H9 (cell line): Measurements from ENCODE around the gene PAX9. TPM values are rescaled to one million over a fixed set of nuclear protein-coding genes. Genes with fewer than 3 reads are reported as not detected.

Experiments used
- DNase-seq: peaks from one replicate; pipeline ENCODE4 v3.0.0-alpha.2; 2017
- H2AFZ ChIP-seq: one replicate; pipeline ENCODE4 v1.6.1; 2013; ENCODE audit warnings: mild to moderate bottlenecking, low read length, control low read depth, moderate library complexity
- H2AK5ac ChIP-seq: 2 replicates; pipeline ENCODE4 v1.6.1; 2013; ENCODE audit warnings: low read length, control low read depth, mixed read lengths; ENCODE audit not compliant: insufficient read length
- H2BK120ac ChIP-seq: one replicate; pipeline ENCODE4 v1.6.1; 2013; ENCODE audit warnings: low read depth, mild to moderate bottlenecking, low read length, control low read depth, inconsistent platforms; ENCODE audit not compliant: poor library complexity, severe bottlenecking
- H2BK12ac ChIP-seq: 2 replicates; pipeline ENCODE4 v1.6.1; 2013; ENCODE audit warnings: low read length, control low read depth, mixed read lengths, low read depth; ENCODE audit not compliant: insufficient read length
- H2BK15ac ChIP-seq: 2 replicates; pipeline ENCODE4 v1.6.1; 2013; ENCODE audit warnings: low read depth, low read length, control low read depth
- H2BK20ac ChIP-seq: one replicate; pipeline ENCODE4 v1.6.1; 2013; ENCODE audit warnings: low read depth, mild to moderate bottlenecking, low read length, control low read depth, inconsistent platforms; ENCODE audit not compliant: poor library complexity, severe bottlenecking
- H2BK5ac ChIP-seq: 2 replicates; pipeline ENCODE4 v1.6.1; 2013; ENCODE audit warnings: low read length, control low read depth, mixed read lengths; ENCODE audit not compliant: insufficient read length
- H3K14ac ChIP-seq: 2 replicates; pipeline ENCODE4 v1.6.1; 2013; ENCODE audit warnings: low read length, control low read depth; ENCODE audit not compliant: insufficient read depth
- H3K18ac ChIP-seq: 2 replicates; pipeline ENCODE4 v1.6.1; 2013; ENCODE audit warnings: low read depth, mild to moderate bottlenecking, mixed read lengths, low read length, control low read depth; ENCODE audit not compliant: insufficient read length
- H3K23ac ChIP-seq: 2 replicates; pipeline ENCODE4 v1.6.1; 2013; ENCODE audit warnings: low read length, control low read depth, mixed read lengths, low read depth; ENCODE audit not compliant: insufficient read length
- H3K23me2 ChIP-seq: 2 replicates; pipeline ENCODE4 v1.6.1; 2013; ENCODE audit warnings: low read depth, mild to moderate bottlenecking, mixed read lengths, low read length, control low read depth; ENCODE audit not compliant: insufficient read length, poor library complexity, severe bottlenecking
- H3K27ac ChIP-seq: 2 replicates; pipeline ENCODE4 v1.5.1; 2013; ENCODE audit warnings: low read length, control low read depth, mixed read lengths, low read depth; ENCODE audit not compliant: insufficient read length
- H3K27me3 ChIP-seq: 2 replicates; pipeline ENCODE4 v1.6.1; 2013; ENCODE audit warnings: low read length, control low read depth, inconsistent platforms; ENCODE audit not compliant: insufficient read depth
- H3K4ac ChIP-seq: 2 replicates; pipeline ENCODE4 v1.6.1; 2013; ENCODE audit warnings: low read depth, mild to moderate bottlenecking, control low read depth, inconsistent platforms, low read length, moderate library complexity
- H3K4me1 ChIP-seq: 2 replicates; pipeline ENCODE4 v1.6.1; 2013; ENCODE audit warnings: low read length, control low read depth, inconsistent platforms; ENCODE audit not compliant: insufficient read depth
- H3K4me2 ChIP-seq: 2 replicates; pipeline ENCODE4 v1.6.1; 2013; ENCODE audit warnings: low read length, control low read depth, mixed read lengths; ENCODE audit not compliant: insufficient read length, insufficient read depth
- H3K56ac ChIP-seq: 2 replicates; pipeline ENCODE4 v1.6.1; 2013; ENCODE audit warnings: low read depth, mild to moderate bottlenecking, mixed read lengths, low read length, control low read depth; ENCODE audit not compliant: insufficient read length
- H3K79me1 ChIP-seq: 2 replicates; pipeline ENCODE4 v1.6.1; 2013; ENCODE audit warnings: low read depth, mild to moderate bottlenecking, moderate library complexity, low read length, control low read depth, inconsistent platforms; ENCODE audit not compliant: insufficient read depth, poor library complexity, severe bottlenecking
- H3K79me2 ChIP-seq: 2 replicates; pipeline ENCODE4 v1.6.1; 2013; ENCODE audit warnings: low read length, control low read depth, inconsistent platforms; ENCODE audit not compliant: insufficient read depth
- H3K9ac ChIP-seq: 2 replicates; pipeline ENCODE4 v1.6.1; 2013; ENCODE audit warnings: low read length, control low read depth, mixed read lengths; ENCODE audit not compliant: insufficient read length; ENCODE audit errors: extremely low read depth
- H3K9me3 ChIP-seq: one replicate; pipeline ENCODE4 v1.6.1; 2013; ENCODE audit warnings: low read depth, low read length, inconsistent platforms; ENCODE audit not compliant: control insufficient read depth
- H3T11ph ChIP-seq: one replicate; pipeline ENCODE4 v1.6.1; 2013; ENCODE audit warnings: mild to moderate bottlenecking, low read length, control low read depth, inconsistent platforms
- H4K20me1 ChIP-seq: one replicate; pipeline ENCODE4 v1.6.1; 2013; ENCODE audit not compliant: control insufficient read depth, insufficient read length, insufficient read depth
- H4K5ac ChIP-seq: 2 replicates; pipeline ENCODE4 v1.6.1; 2013; ENCODE audit warnings: low read depth, mild to moderate bottlenecking, mixed read lengths, low read length, control low read depth; ENCODE audit not compliant: insufficient read length
- H4K8ac ChIP-seq: replicated peaks from 2 replicates; pipeline ENCODE4 v1.6.1; 2013; ENCODE audit warnings: low read length, control low read depth, mixed read lengths, low read depth; ENCODE audit not compliant: insufficient read length
- H4K91ac ChIP-seq: 2 replicates; pipeline ENCODE4 v1.6.1; 2013; ENCODE audit warnings: low read depth, mild to moderate bottlenecking, moderate library complexity, mixed read lengths, low read length, control low read depth; ENCODE audit not compliant: insufficient read length
- H3K27ac Mint-ChIP-seq, 3 experiments: 2 replicates in 2 of 3; 3 replicates in 1 of 3; pipeline ENCODE4 v1.8.0; 2020 to 2021; ENCODE audit warnings: mixed read lengths in 3 of 3, mild to moderate bottlenecking in 1 of 3, moderate library complexity in 1 of 3
- H3K27me3 Mint-ChIP-seq: 2 replicates; pipeline ENCODE4 v1.8.0; 2021; ENCODE audit warnings: low read depth, mild to moderate bottlenecking, moderate library complexity, mixed read lengths
- H3K36me3 Mint-ChIP-seq, 3 experiments: 2 replicates in 2 of 3; 3 replicates in 1 of 3; pipeline ENCODE4 v1.8.0; 2020 to 2021; ENCODE audit warnings: low read depth in 3 of 3, mixed read lengths in 3 of 3; ENCODE audit not compliant: insufficient read depth in 1 of 3
- H3K4me1 Mint-ChIP-seq, 2 experiments: 2 replicates each; pipeline ENCODE4 v1.8.0; 2020; ENCODE audit warnings: mixed read lengths in 2 of 2
- H3K4me3 Mint-ChIP-seq, 2 experiments: 2 replicates in 1 of 2; 3 replicates in 1 of 2; pipeline ENCODE4 v1.8.0; 2020 to 2021; ENCODE audit warnings: mild to moderate bottlenecking in 2 of 2, mixed read lengths in 2 of 2, moderate library complexity in 1 of 2
- H3K9me3 Mint-ChIP-seq, 2 experiments: 2 replicates in 1 of 2; 3 replicates in 1 of 2; pipeline ENCODE4 v1.8.0; 2020; ENCODE audit warnings: mild to moderate bottlenecking in 2 of 2, mixed read lengths in 2 of 2, moderate library complexity in 1 of 2
- WGBS: extraction: QIAGEN DNeasy Blood & Tissue Kit; methylation state at CpG from one replicate; pipeline ENCODE4 v1.1.7; 2013; ENCODE audit warnings: missing lambda C conversion rate, low lambda C conversion rate, mixed read lengths; ENCODE audit not compliant: insufficient read length; ENCODE audit errors: extremely low coverage; 5-methylcytosine and 5-hydroxymethylcytosine counted together
- total RNA-seq: library from RNA; stranded (reverse); gene quantifications from 2 replicates; pipeline ENCODE4 v1.2.1, GENCODE V29; 2021
- TF ChIP-seq, protein P1 (sequence below): fragments of 200-600 bp; sonication (generic); conservative IDR thresholded peaks from 3 replicates; pipeline ENCODE4 v1.8.0; 2021; ENCODE audit warnings: antibody characterized with exemption, mild to moderate bottlenecking

Gene PAX9
- total RNA-seq, 1 experiment from 2014 or later = not detected

DNA sequence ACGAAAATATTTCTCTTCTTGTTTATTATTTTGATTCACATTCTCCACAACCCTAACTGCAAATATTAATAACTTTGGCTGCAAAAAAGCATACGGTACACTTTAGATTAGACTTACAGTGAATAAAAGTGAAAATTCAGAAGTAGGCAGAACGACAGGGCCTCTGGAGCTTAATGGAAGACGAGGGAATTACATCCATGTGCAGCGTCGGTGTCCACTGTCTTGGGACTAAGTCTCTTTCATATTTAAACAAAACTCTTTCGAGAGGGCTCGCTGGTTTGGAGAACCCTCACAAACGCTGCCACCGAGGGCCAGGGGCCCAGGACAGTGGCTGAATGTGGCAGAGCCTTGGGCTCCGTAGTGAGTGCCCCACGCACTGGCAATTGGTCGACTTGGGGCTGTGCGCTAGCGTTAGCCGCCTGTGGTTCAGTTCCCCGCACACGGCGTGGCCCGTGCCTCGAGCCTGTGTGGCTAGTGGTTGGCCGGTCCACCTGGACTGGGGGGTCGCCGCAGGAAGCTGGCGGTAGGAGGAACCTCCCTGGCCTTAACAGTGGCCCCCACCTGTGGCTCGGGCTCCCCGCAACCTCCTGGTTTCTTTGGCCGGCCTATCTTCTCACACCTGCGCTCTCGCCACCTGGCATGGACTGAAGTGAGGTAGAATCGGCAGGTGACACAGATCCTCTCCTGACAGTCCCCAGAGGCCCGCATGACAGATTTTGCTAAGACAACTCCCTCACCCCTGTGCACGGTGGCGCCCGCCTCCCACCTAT lies 739 bp upstream of the PAX9 start:
- H2BK12ac ChIP-seq = no peak overlapping the region
- H3K27me3 Mint-ChIP-seq = peaks cover 100% of the 10 kb centered on the region
- peaks cover 30 to 51% of the 10 kb centered on the region in 2 experiments for H3K4me1 Mint-ChIP-seq
- peak overlapping the region; percentile 55 for H3K4me2 ChIP-seq
- H4K20me1 ChIP-seq = no peaks in the 10 kb centered on the region
- no peak overlapping the region for H4K91ac ChIP-seq
- H3K36me3 Mint-ChIP-seq = no peaks in the 10 kb centered on the region; a peak in 2 of 7 replicates
- no peak overlapping the region for H2BK20ac ChIP-seq
- no peak overlapping the region for H2AK5ac ChIP-seq
- no peak overlapping the region for H3K27ac Mint-ChIP-seq
- no peak overlapping the region for H2BK5ac ChIP-seq
- no peak overlapping the region for H2BK120ac ChIP-seq
- no peak overlapping the region for H3K9ac ChIP-seq
- H3K4me1 ChIP-seq = no peaks in the 10 kb centered on the region
- H3K4me3 Mint-ChIP-seq = peak overlapping the region; percentile 65 to 78
- H4K5ac ChIP-seq = no peak overlapping the region
- no peaks in the 10 kb centered on the region for H3K79me1 ChIP-seq
- H2BK15ac ChIP-seq = no peak overlapping the region
- no peak overlapping the region for H2AFZ ChIP-seq
- no peaks in the 10 kb centered on the region for H3K79me2 ChIP-seq
- DNase-seq = peak; percentile 45
- H3K14ac ChIP-seq = no peak overlapping the region
- H3T11ph ChIP-seq = no peak overlapping the region
- no peak overlapping the region for H4K8ac ChIP-seq
- H3K23me2 ChIP-seq = peaks cover 6% of the 10 kb centered on the region
- H3K9me3 Mint-ChIP-seq = peaks cover 2 to 15% of the 10 kb centered on the region in 2 experiments; a peak in 4 of 5 replicates
- no peak overlapping the region for H3K23ac ChIP-seq
- no peak overlapping the region for H3K56ac ChIP-seq
- WGBS = no CpG with 5 or more reads among the region's 35 CpGs
- no peaks in the 10 kb centered on the region for H3K9me3 ChIP-seq
- H3K27me3 ChIP-seq = peaks cover 92% of the 10 kb centered on the region
- H3K27ac ChIP-seq = no peak overlapping the region
- TF ChIP-seq, protein P1, sequence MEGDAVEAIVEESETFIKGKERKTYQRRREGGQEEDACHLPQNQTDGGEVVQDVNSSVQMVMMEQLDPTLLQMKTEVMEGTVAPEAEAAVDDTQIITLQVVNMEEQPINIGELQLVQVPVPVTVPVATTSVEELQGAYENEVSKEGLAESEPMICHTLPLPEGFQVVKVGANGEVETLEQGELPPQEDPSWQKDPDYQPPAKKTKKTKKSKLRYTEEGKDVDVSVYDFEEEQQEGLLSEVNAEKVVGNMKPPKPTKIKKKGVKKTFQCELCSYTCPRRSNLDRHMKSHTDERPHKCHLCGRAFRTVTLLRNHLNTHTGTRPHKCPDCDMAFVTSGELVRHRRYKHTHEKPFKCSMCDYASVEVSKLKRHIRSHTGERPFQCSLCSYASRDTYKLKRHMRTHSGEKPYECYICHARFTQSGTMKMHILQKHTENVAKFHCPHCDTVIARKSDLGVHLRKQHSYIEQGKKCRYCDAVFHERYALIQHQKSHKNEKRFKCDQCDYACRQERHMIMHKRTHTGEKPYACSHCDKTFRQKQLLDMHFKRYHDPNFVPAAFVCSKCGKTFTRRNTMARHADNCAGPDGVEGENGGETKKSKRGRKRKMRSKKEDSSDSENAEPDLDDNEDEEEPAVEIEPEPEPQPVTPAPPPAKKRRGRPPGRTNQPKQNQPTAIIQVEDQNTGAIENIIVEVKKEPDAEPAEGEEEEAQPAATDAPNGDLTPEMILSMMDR = no peak
- no peak overlapping the region for H3K18ac ChIP-seq
- H3K4ac ChIP-seq = no peak overlapping the region
